Vagina (tissue), 2 donors: ENCODE data around the gene PBRM1. TPM values are rescaled to one million over a fixed set of nuclear protein-coding genes. Genes with fewer than 3 reads are reported as not detected.

Source experiments
- DNase-seq, 2 donors: peaks; one replicate each; pipeline ENCODE4 v3.0.0-alpha.2; 2017; ENCODE audit errors: extremely low spot score in 2 of 2
- H3K27ac ChIP-seq: fragments of 200-600 bp; sonication (generic); one replicate; pipeline ENCODE4 v1.5.1; 2019
- H3K27me3 ChIP-seq: fragments of 200-600 bp; sonication (generic); one replicate; pipeline ENCODE4 v1.5.1; 2019
- H3K36me3 ChIP-seq, 2 donors: fragments of 200-600 bp; sonication (generic); one replicate each; pipeline ENCODE4 v1.5.1; 2017 to 2019
- H3K4me1 ChIP-seq: fragments of 200-600 bp; sonication (generic); one replicate; pipeline ENCODE4 v1.5.1; 2019
- H3K4me3 ChIP-seq, 2 donors: fragments of 200-600 bp; sonication (generic); 1 replicate in 1 of 2; 2 replicates in 1 of 2; pipeline ENCODE4 v1.5.1; 2016 to 2019
- H3K9me3 ChIP-seq: fragments of 200-600 bp; sonication (generic); one replicate; pipeline ENCODE4 v1.5.1; 2019
- POLR2A ChIP-seq, 2 donors: fragments of 450-650 bp; IDR thresholded peaks; one replicate each; pipeline ENCODE4 v1.6.1; 2017; ENCODE audit warnings: antibody characterized with exemption in 2 of 2, mild to moderate bottlenecking in 2 of 2, moderate library complexity in 2 of 2
- POLR2AphosphoS5 ChIP-seq, 2 donors: sonication (generic); formaldehyde crosslinking; IDR thresholded peaks; one replicate each; pipeline ENCODE4 v1.9.0; 2017; ENCODE audit warnings: antibody characterized with exemption in 2 of 2, mild to moderate bottlenecking in 2 of 2, low read depth in 1 of 2; ENCODE audit not compliant: insufficient read depth in 1 of 2
- intact Hi-C: fragments of 100-400 bp; cut with DNase I; formaldehyde crosslinking; loops from one replicate; pipeline ENCODE4 v1.15.1; 2023
- total RNA-seq: library from RNA; depleted of rRNA; stranded (reverse); fragments of >200 nt; gene quantifications from one replicate; pipeline ENCODE4 v1.2.3, GENCODE V29; 2016
- TF ChIP-seq, protein P1 (sequence below), 3 experiments: fragments of 450-650 bp in 2 of 3; fragments of 200-600 bp in 1 of 3; sonication (generic) in 1 of 3; IDR thresholded peaks; one replicate each; pipeline ENCODE4 v1.5.1; 2017 to 2019; ENCODE audit warnings: antibody characterized with exemption in 3 of 3, mild to moderate bottlenecking in 2 of 3, moderate library complexity in 2 of 3

Gene PBRM1
- total RNA-seq, 1 donor from 2014 or later = 64.6 TPM

DNA sequence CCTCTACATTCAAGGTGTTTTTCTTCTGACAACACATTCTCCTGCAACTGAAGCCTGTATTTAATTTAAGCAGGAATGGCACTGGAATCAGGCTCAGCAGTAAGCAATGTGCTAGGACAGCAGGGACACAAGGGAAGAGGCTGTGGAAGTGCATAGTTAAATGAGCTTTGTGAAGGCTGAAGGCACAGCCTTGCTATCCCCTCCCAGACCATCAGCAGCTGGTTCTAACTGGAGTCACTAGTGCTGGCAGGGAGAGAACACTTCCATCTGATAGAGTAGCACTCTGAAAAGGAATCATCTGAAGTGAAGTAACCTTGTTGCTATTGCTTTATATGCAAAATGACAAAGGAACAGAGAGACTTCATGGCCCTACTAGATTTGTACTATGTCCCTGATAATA, 134.6 kb downstream of the PBRM1 start:
- DNase-seq = no peak
- TF ChIP-seq, protein P1, sequence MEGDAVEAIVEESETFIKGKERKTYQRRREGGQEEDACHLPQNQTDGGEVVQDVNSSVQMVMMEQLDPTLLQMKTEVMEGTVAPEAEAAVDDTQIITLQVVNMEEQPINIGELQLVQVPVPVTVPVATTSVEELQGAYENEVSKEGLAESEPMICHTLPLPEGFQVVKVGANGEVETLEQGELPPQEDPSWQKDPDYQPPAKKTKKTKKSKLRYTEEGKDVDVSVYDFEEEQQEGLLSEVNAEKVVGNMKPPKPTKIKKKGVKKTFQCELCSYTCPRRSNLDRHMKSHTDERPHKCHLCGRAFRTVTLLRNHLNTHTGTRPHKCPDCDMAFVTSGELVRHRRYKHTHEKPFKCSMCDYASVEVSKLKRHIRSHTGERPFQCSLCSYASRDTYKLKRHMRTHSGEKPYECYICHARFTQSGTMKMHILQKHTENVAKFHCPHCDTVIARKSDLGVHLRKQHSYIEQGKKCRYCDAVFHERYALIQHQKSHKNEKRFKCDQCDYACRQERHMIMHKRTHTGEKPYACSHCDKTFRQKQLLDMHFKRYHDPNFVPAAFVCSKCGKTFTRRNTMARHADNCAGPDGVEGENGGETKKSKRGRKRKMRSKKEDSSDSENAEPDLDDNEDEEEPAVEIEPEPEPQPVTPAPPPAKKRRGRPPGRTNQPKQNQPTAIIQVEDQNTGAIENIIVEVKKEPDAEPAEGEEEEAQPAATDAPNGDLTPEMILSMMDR (IDR thresholded peaks at IDR 0.05) = no peak
- TF ChIP-seq POLR2AphosphoS5 (IDR thresholded peaks at IDR 0.05; ENCODE audit: insufficient read depth in 1 of 2, low read depth in 1 of 2) (no peak), POLR2A (IDR thresholded peaks at IDR 0.05) (no peak)
- Histone ChIP-seq H3K27ac (no peak overlapping the region), H3K9me3 (no peaks in the 10 kb centered on the region), H3K4me3 (no peak overlapping the region), H3K27me3 (no peaks in the 10 kb centered on the region), H3K4me1 (no peaks in the 10 kb centered on the region), H3K36me3 (peaks cover 0 to 59% of the 10 kb centered on the region in 2 donors)
- intact Hi-C loops = no loop called here

DNA sequence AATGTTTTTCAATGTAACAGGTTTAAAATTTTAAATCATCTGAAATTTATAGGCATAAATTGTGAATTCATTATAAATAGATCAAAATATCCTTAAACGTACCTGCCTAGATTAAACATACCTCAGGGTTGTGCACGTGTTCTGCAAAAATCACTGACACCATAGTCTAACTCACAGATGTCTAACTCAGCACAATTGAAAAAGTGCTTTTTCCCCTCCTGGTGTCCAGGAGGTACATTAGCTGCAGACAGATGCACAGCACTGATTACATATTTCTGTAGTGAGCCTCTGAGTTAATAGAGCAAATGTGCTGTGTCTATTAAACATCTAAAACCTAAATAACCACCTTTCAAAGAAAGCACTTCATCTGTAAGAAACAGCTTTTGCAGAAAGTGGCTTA, 138.6 kb downstream of the PBRM1 start:
- Histone ChIP-seq H3K4me1 (no peaks in the 10 kb centered on the region), H3K9me3 (no peaks in the 10 kb centered on the region), H3K36me3 (peaks cover 0 to 39% of the 10 kb centered on the region in 2 donors), H3K27me3 (no peaks in the 10 kb centered on the region), H3K4me3 (no peak overlapping the region), H3K27ac (no peak overlapping the region)
- DNase-seq = no peak
- TF ChIP-seq, protein P1 (IDR thresholded peaks at IDR 0.05) = no peak
- TF ChIP-seq POLR2A (IDR thresholded peaks at IDR 0.05) (no peak), POLR2AphosphoS5 (IDR thresholded peaks at IDR 0.05; ENCODE audit: insufficient read depth in 1 of 2, low read depth in 1 of 2) (no peak)
- intact Hi-C loops = no loop called here

DNA sequence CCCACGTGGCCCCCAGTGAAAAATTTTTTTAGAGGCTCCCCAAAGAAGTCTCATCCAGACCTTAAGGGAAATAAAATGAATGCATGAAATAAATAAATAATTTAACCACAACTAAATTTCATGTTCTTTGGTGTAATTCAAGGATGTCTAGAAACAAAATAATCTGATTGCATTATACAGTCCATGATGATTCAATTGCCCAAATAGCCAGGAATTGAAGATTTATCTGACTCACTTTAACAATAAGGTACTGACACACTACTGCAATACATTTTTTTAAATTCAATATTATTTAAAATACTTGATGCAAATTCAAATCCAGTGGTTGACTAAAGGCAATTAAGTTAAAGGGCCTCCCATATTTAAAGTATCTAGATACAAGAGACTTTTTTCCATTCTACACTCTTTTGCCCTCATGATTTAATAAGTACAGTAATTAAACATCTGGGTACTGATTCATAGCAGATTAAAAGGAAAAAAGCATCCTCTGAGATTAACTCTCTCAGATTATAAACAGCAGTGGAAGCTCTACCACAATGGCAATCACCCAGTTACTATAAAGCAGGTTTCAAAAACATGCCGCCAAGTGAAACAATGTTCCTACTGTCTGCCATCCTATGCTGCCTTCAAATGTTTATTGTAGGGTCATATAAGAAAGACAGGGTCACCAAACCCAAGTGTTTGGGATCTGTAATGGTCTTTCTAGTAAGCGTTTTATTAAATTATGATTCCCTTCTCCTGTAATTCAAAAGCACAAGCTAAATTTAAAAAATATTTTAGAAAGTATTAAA, 139.4 kb downstream of the PBRM1 start:
- Histone ChIP-seq H3K27ac (no peak overlapping the region), H3K4me1 (peaks cover 3% of the 10 kb centered on the region), H3K4me3 (no peak overlapping the region), H3K36me3 (peaks cover 0 to 39% of the 10 kb centered on the region in 2 donors), H3K27me3 (no peaks in the 10 kb centered on the region), H3K9me3 (no peaks in the 10 kb centered on the region)
- no peak for DNase-seq
- intact Hi-C loops = no loop called here
- TF ChIP-seq POLR2A (IDR thresholded peaks at IDR 0.05) = no peak
- TF ChIP-seq POLR2AphosphoS5 (IDR thresholded peaks at IDR 0.05; ENCODE audit: insufficient read depth in 1 of 2, low read depth in 1 of 2) = no peak
- TF ChIP-seq, protein P1 (IDR thresholded peaks at IDR 0.05) = no peak

DNA sequence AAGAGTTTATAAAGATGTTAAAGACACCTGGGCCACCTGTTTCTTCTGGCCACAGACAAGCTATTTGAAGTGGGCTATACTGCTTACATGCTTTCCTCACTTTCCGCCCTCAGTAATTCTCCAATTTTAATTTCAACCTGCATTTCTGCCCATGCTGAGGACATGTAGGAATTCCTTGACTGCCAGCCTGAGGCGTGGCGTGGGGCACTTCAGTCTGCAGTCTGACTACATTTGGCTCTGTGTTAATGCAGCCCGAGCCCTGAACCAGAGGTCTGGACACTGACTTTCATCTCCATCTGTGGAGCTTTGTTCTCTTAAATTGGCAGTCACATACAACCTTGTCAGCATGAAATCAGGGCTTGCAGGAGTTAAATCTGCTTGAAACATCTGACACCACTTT, 140.8 kb downstream of the PBRM1 start:
- no peaks in the 10 kb centered on the region for H3K27me3 ChIP-seq
- H3K4me1 ChIP-seq = peaks cover 17% of the 10 kb centered on the region
- H3K36me3 ChIP-seq = peaks cover 0 to 26% of the 10 kb centered on the region in 2 donors
- intact Hi-C loops = no loop called here
- no peak for TF ChIP-seq POLR2A (IDR thresholded peaks at IDR 0.05)
- TF ChIP-seq POLR2AphosphoS5 (IDR thresholded peaks at IDR 0.05; ENCODE audit: insufficient read depth in 1 of 2, low read depth in 1 of 2) = no peak
- TF ChIP-seq, protein P1 (IDR thresholded peaks at IDR 0.05) = no peak
- H3K4me3 ChIP-seq = no peak overlapping the region
- no peak for DNase-seq
- H3K9me3 ChIP-seq = no peaks in the 10 kb centered on the region
- no peak overlapping the region for H3K27ac ChIP-seq

DNA sequence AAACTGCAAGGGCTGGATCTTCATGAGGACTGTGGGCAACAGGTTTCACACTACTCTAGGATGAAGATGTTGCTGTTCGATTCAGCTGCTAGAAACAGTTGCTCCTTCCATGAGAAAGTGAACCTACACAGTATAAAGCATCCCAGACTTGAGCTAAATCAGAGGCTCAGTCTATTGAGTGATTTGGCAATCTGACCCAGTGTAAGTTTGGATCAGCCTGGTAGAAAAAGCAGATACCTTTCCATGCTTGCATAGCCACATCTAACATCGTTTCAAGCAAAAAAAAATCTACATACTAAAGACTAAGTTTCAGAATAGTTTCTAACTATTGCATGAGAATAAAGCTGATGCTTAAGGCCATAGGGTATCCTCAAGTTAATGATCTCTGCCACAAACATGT, 144.7 kb downstream of the PBRM1 start:
- TF ChIP-seq POLR2AphosphoS5 (IDR thresholded peaks at IDR 0.05; ENCODE audit: insufficient read depth in 1 of 2, low read depth in 1 of 2) = no peak
- TF ChIP-seq, protein P1 (IDR thresholded peaks at IDR 0.05) = no peak
- no peak for TF ChIP-seq POLR2A (IDR thresholded peaks at IDR 0.05)
- no peaks in the 10 kb centered on the region for H3K9me3 ChIP-seq
- no peak for DNase-seq
- no peaks in the 10 kb centered on the region for H3K27me3 ChIP-seq
- no peak overlapping the region for H3K4me3 ChIP-seq
- no peak overlapping the region for H3K27ac ChIP-seq
- intact Hi-C loops = no loop called here
- peaks cover 48% of the 10 kb centered on the region for H3K4me1 ChIP-seq
- H3K36me3 ChIP-seq = no peaks in the 10 kb centered on the region
